Uterus (tissue), 4 donors: ENCODE measurements around the gene SLC6A4. TPM values are rescaled to one million over a fixed set of nuclear protein-coding genes. Genes with fewer than 3 reads are reported as not detected.

ENCODE experiments used
- DNase-seq, 2 donors: peaks; one replicate each; pipeline ENCODE4 v3.0.0-alpha.2; 2019 to 2020
- H3K27ac ChIP-seq, 2 donors: fragments of 200-600 bp; sonication (generic); 1 replicate in 1 of 2; 2 replicates in 1 of 2; pipeline ENCODE4 v1.5.1; 2016 to 2018
- H3K27me3 ChIP-seq, 2 donors: fragments of 200-600 bp; sonication (generic); one replicate each; pipeline ENCODE4 v1.5.1; 2018 to 2019; ENCODE audit warnings: control low read depth in 1 of 2
- H3K36me3 ChIP-seq, 2 donors: fragments of 200-600 bp; sonication (generic); one replicate each; pipeline ENCODE4 v1.5.1; 2019; ENCODE audit warnings: control low read depth in 1 of 2
- H3K4me1 ChIP-seq, 2 donors: fragments of 200-600 bp; sonication (generic); one replicate each; pipeline ENCODE4 v1.5.1; 2018 to 2019; ENCODE audit warnings: control low read depth in 1 of 2
- H3K4me3 ChIP-seq, 2 donors: fragments of 200-600 bp; sonication (generic); 1 replicate in 1 of 2; 2 replicates in 1 of 2; pipeline ENCODE4 v1.5.1; 2018 to 2019; ENCODE audit warnings: mild to moderate bottlenecking in 1 of 2
- H3K9me3 ChIP-seq, 2 donors: fragments of 200-600 bp; sonication (generic); one replicate each; pipeline ENCODE4 v1.5.1; 2019; ENCODE audit warnings: control low read depth in 1 of 2
- CTCF ChIP-seq, 4 experiments: fragments of 200-600 bp in 2 of 4; fragments of 450-650 bp in 2 of 4; sonication (generic) in 2 of 4; IDR thresholded peaks; one replicate each; pipeline ENCODE4 v1.5.1; 2016 to 2019; ENCODE audit warnings: antibody characterized with exemption in 4 of 4, mild to moderate bottlenecking in 2 of 4, moderate library complexity in 1 of 4
- POLR2A ChIP-seq, 2 donors: fragments of 450-650 bp; IDR thresholded peaks; one replicate each; pipeline ENCODE4 v1.6.1; 2016; ENCODE audit warnings: antibody characterized with exemption in 2 of 2, mild to moderate bottlenecking in 1 of 2, moderate library complexity in 1 of 2
- intact Hi-C: fragments of 100-400 bp; cut with DNase I; formaldehyde crosslinking; loops from one replicate; pipeline ENCODE4 v1.15.1; 2023; ENCODE audit warnings: low total_unique reads
- total RNA-seq, 4 donors: library from RNA; depleted of rRNA in 3 of 4; stranded (reverse); fragments of >200 nt in 3 of 4; gene quantifications; one replicate each; pipeline versions ENCODE4 v1.1.0 to v1.2.4, GENCODE V29; 2014 to 2023
- donor health status: DM: yes; HTN: yes; CAD: no.

Gene SLC6A4
- total RNA-seq, 4 donors from 2014 or later = 0.30 to 0.90 TPM; not detected in 2

- H3K9me3 ChIP-seq = no peaks in the 10 kb centered on the region
- intact Hi-C loops = no loop called here
Measured at GRCh38 chr17:30172560-30172959, 62.9 kb downstream of the SLC6A4 start.

GRCh38 chr17:30170415-30170987, 65.0 kb downstream of the SLC6A4 start:
- Histone ChIP-seq H3K27me3 (no peaks in the 10 kb centered on the region), H3K9me3 (no peaks in the 10 kb centered on the region), H3K4me3 (no peak overlapping the region), H3K4me1 (no peaks in the 10 kb centered on the region), H3K27ac (no peak overlapping the region), H3K36me3 (no peaks in the 10 kb centered on the region)
- DNase-seq = no peak
- no peak for TF ChIP-seq CTCF (IDR thresholded peaks at IDR 0.05)
- no peak for TF ChIP-seq POLR2A (IDR thresholded peaks at IDR 0.05)
- intact Hi-C loops = no loop called here

More at GRCh38 chr17:30172560-30172959, 62.9 kb downstream of the SLC6A4 start:
- no peak for DNase-seq
- Histone ChIP-seq H3K4me1 (no peaks in the 10 kb centered on the region), H3K36me3 (no peaks in the 10 kb centered on the region), H3K27me3 (no peaks in the 10 kb centered on the region), H3K4me3 (no peak overlapping the region), H3K27ac (no peak overlapping the region)
- TF ChIP-seq CTCF (IDR thresholded peaks at IDR 0.05) = no peak
- no peak for TF ChIP-seq POLR2A (IDR thresholded peaks at IDR 0.05)

- DNase-seq = no peak
- no peak overlapping the region for H3K4me3 ChIP-seq
- TF ChIP-seq POLR2A (IDR thresholded peaks at IDR 0.05) = no peak
- no peak for TF ChIP-seq CTCF (IDR thresholded peaks at IDR 0.05)
- no peaks in the 10 kb centered on the region for H3K4me1 ChIP-seq
- no peaks in the 10 kb centered on the region for H3K27me3 ChIP-seq
- no peaks in the 10 kb centered on the region for H3K36me3 ChIP-seq
- intact Hi-C loops = no loop called here
- no peaks in the 10 kb centered on the region for H3K9me3 ChIP-seq
- no peak overlapping the region for H3K27ac ChIP-seq
Measured at GRCh38 chr17:30165960-30166359, 69.5 kb downstream of the SLC6A4 start.

- no peak for DNase-seq
- no peak overlapping the region for H3K4me3 ChIP-seq
- no peaks in the 10 kb centered on the region for H3K9me3 ChIP-seq
- H3K4me1 ChIP-seq = no peaks in the 10 kb centered on the region
- H3K27ac ChIP-seq = no peak overlapping the region
- intact Hi-C loops = no loop called here
- H3K27me3 ChIP-seq = no peaks in the 10 kb centered on the region
- TF ChIP-seq CTCF (IDR thresholded peaks at IDR 0.05) (no peak), POLR2A (IDR thresholded peaks at IDR 0.05) (no peak)
- no peaks in the 10 kb centered on the region for H3K36me3 ChIP-seq
Measured at GRCh38 chr17:30165147-30165546, 70.3 kb downstream of the SLC6A4 start.

GRCh38 chr17:30164531-30164930, 71.0 kb downstream of the SLC6A4 start:
- Histone ChIP-seq H3K27ac (no peak overlapping the region), H3K9me3 (no peaks in the 10 kb centered on the region), H3K4me3 (no peak overlapping the region), H3K27me3 (no peaks in the 10 kb centered on the region), H3K36me3 (no peaks in the 10 kb centered on the region), H3K4me1 (no peaks in the 10 kb centered on the region)
- no peak for TF ChIP-seq CTCF (IDR thresholded peaks at IDR 0.05)
- no peak for TF ChIP-seq POLR2A (IDR thresholded peaks at IDR 0.05)
- intact Hi-C loops = no loop called here
- no peak for DNase-seq
